ENCODE measurements around the gene ADM.

DNA sequence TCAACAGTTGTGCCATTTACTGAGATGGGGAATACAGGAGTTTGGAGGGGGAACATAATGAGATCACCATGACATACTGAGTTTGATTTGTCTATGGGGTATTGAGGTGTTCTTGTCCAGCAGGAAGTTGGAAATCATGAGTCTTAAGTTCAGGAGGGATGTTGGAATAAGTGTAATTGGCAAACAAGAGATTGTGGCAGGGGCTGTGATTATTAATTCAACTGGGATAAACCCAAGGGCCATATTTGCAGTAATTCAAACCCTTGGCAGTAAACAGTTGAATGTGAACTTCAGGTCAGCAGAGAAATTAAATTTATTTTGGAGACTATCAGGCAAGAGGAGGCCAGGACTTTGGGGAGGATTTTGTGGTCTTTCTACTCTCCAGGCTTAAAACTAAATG is 33.4 kb downstream of the ADM start:
- TF ChIP-seq, protein P1, sequence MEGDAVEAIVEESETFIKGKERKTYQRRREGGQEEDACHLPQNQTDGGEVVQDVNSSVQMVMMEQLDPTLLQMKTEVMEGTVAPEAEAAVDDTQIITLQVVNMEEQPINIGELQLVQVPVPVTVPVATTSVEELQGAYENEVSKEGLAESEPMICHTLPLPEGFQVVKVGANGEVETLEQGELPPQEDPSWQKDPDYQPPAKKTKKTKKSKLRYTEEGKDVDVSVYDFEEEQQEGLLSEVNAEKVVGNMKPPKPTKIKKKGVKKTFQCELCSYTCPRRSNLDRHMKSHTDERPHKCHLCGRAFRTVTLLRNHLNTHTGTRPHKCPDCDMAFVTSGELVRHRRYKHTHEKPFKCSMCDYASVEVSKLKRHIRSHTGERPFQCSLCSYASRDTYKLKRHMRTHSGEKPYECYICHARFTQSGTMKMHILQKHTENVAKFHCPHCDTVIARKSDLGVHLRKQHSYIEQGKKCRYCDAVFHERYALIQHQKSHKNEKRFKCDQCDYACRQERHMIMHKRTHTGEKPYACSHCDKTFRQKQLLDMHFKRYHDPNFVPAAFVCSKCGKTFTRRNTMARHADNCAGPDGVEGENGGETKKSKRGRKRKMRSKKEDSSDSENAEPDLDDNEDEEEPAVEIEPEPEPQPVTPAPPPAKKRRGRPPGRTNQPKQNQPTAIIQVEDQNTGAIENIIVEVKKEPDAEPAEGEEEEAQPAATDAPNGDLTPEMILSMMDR (IDR thresholded peaks at IDR 0.05): no peak
- no peak for TF ChIP-seq POLR2A (IDR thresholded peaks at IDR 0.05)

Data from body of pancreas (tissue), 4 donors.